Caco-2 (cell line): ENCODE measurements around the gene KAT5. TPM values are rescaled to one million over a fixed set of nuclear protein-coding genes. Genes with fewer than 3 reads are reported as not detected.

ENCODE experiments used
- BruUV-seq: library from RNA; stranded (reverse); fragments of 400-500 nt; replicated peaks from 2 replicates; lab custom pipeline; 2021; lab: Mats Ljungman, UMichigan
- CTCF ChIA-PET: fragments of 300-600 bp; sonication (Branson Sonifier 250); formaldehyde crosslinking; loops from one replicate; lab custom pipeline; 2022; ENCODE audit warnings: antibody characterized with exemption; lab: Charles Lee
- POLR2A ChIA-PET: fragments of 300-600 bp; sonication (Branson Sonifier 250); formaldehyde crosslinking; loops from one replicate; lab custom pipeline; 2022; ENCODE audit warnings: antibody characterized with exemption; lab: Charles Lee
- DNase-seq, 2 experiments: peaks; one replicate each; pipeline versions ENCODE4 v3.0.0 to v3.0.0-alpha.2; 2020 to 2022
- H3K27me3 ChIP-seq: replicated peaks from 2 replicates; pipeline ENCODE4 v1.6.0; 2011; ENCODE audit warnings: low read length; ENCODE audit not compliant: control insufficient read depth, insufficient read depth
- H3K36me3 ChIP-seq: 2 replicates; pipeline ENCODE4 v1.5.1; 2011; ENCODE audit warnings: low read length; ENCODE audit not compliant: control insufficient read depth, insufficient read depth
- H3K4me1 ChIP-seq: fragments of 250-450 bp; sonication (Bioruptor Pico); 2 replicates; pipeline ENCODE4 v1.5.1; 2020; ENCODE audit warnings: mild to moderate bottlenecking
- H3K4me3 ChIP-seq: 2 replicates; pipeline ENCODE4 v1.5.1; 2011; ENCODE audit warnings: low read depth, mild to moderate bottlenecking, control low read depth, low read length
- H3K9me3 ChIP-seq: fragments of 250-450 bp; sonication (Bioruptor Pico); 2 replicates; pipeline ENCODE4 v1.5.1; 2020; ENCODE audit warnings: mild to moderate bottlenecking, moderate library complexity
- H3K27ac Mint-ChIP-seq: one replicate; pipeline ENCODE4 v1.8.0; 2022; ENCODE audit warnings: mixed read lengths; ENCODE audit not compliant: unreplicated experiment
- H3K27me3 Mint-ChIP-seq: one replicate; pipeline ENCODE4 v1.8.0; 2022; ENCODE audit warnings: mixed read lengths; ENCODE audit not compliant: insufficient read depth, unreplicated experiment
- H3K36me3 Mint-ChIP-seq: one replicate; pipeline ENCODE4 v1.8.0; 2022; ENCODE audit warnings: mild to moderate bottlenecking, mixed read lengths; ENCODE audit not compliant: insufficient read depth, unreplicated experiment
- H3K4me1 Mint-ChIP-seq: one replicate; pipeline ENCODE4 v1.8.0; 2022; ENCODE audit warnings: low read depth, mixed read lengths; ENCODE audit not compliant: unreplicated experiment
- H3K4me3 Mint-ChIP-seq: one replicate; pipeline ENCODE4 v1.8.0; 2022; ENCODE audit warnings: mild to moderate bottlenecking, moderate library complexity, mixed read lengths; ENCODE audit not compliant: unreplicated experiment
- H3K9me3 Mint-ChIP-seq: one replicate; pipeline ENCODE4 v1.8.0; 2022; ENCODE audit warnings: mixed read lengths; ENCODE audit not compliant: unreplicated experiment
- intact Hi-C: fragments of 100-400 bp; cut with micrococcal nuclease; formaldehyde crosslinking; loops from one replicate; pipeline ENCODE4 v1.10.0; 2022; ENCODE audit not compliant: unreplicated experiment
- total RNA-seq: library from RNA; stranded (reverse); gene quantifications from 2 replicates; pipeline ENCODE4 v1.2.3, GENCODE V29; 2022
- TF ChIP-seq, protein P1 (sequence below), 2 experiments: fragments of 200-600 bp in 1 of 2; IDR thresholded peaks; 1 replicate in 1 of 2; 2 replicates in 1 of 2; pipeline versions ENCODE4 v1.5.1 to v1.8.0; 2011 to 2022; ENCODE audit warnings: antibody characterized with exemption in 1 of 2, control low read depth in 1 of 2, inconsistent platforms in 1 of 2, low read depth in 1 of 2, low read length in 1 of 2, mild to moderate bottlenecking in 1 of 2, moderate library complexity in 1 of 2; ENCODE audit not compliant: insufficient read depth in 1 of 2, severe bottlenecking in 1 of 2, unreplicated experiment in 1 of 2

Gene KAT5
- total RNA-seq, 1 experiment from 2014 or later: 70.1 TPM

DNA sequence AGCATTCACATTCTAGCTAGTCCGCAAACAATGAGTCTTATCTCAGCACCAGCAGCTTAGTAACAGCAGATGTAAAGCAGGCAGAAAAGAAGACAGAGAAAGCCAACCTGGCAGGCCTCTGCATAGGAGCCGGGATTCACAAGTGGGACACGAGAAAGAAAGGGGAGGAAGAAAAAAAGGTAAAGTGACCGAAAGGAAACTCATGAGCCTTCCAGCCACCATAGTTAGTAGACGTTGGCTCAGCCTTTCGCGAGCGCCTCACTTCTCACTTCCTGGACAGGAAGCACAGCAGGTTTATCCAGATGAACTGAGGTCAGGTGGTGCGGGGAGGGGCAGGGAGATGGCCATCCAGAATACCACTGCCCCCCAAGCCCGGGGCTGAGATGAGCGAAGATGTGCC lies 19.7 kb upstream of the KAT5 start:
- Mint-ChIP-seq H3K27me3 (no peaks in the 10 kb centered on the region), H3K9me3 (no peaks in the 10 kb centered on the region), H3K36me3 (no peaks in the 10 kb centered on the region), H3K4me3 (no peak overlapping the region), H3K27ac (no peak overlapping the region), H3K4me1 (peaks cover 7% of the 10 kb centered on the region)
- Histone ChIP-seq H3K4me3 (no peak overlapping the region), H3K4me1 (peaks cover 6% of the 10 kb centered on the region), H3K9me3 (no peaks in the 10 kb centered on the region), H3K36me3 (no peaks in the 10 kb centered on the region), H3K27me3 (no peaks in the 10 kb centered on the region)
- TF ChIP-seq, protein P1, sequence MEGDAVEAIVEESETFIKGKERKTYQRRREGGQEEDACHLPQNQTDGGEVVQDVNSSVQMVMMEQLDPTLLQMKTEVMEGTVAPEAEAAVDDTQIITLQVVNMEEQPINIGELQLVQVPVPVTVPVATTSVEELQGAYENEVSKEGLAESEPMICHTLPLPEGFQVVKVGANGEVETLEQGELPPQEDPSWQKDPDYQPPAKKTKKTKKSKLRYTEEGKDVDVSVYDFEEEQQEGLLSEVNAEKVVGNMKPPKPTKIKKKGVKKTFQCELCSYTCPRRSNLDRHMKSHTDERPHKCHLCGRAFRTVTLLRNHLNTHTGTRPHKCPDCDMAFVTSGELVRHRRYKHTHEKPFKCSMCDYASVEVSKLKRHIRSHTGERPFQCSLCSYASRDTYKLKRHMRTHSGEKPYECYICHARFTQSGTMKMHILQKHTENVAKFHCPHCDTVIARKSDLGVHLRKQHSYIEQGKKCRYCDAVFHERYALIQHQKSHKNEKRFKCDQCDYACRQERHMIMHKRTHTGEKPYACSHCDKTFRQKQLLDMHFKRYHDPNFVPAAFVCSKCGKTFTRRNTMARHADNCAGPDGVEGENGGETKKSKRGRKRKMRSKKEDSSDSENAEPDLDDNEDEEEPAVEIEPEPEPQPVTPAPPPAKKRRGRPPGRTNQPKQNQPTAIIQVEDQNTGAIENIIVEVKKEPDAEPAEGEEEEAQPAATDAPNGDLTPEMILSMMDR (IDR thresholded peaks at IDR 0.05; ENCODE audit: insufficient read depth in 1 of 2, low read depth in 1 of 2, low read length in 1 of 2, severe bottlenecking in 1 of 2, unreplicated experiment in 1 of 2): no peak
- ChIA-PET POLR2A (no interaction called here), CTCF (no interaction called here)
- DNase-seq: no peak
- intact Hi-C loops: no loop called here
- no TSS peak for BruUV-seq

DNA sequence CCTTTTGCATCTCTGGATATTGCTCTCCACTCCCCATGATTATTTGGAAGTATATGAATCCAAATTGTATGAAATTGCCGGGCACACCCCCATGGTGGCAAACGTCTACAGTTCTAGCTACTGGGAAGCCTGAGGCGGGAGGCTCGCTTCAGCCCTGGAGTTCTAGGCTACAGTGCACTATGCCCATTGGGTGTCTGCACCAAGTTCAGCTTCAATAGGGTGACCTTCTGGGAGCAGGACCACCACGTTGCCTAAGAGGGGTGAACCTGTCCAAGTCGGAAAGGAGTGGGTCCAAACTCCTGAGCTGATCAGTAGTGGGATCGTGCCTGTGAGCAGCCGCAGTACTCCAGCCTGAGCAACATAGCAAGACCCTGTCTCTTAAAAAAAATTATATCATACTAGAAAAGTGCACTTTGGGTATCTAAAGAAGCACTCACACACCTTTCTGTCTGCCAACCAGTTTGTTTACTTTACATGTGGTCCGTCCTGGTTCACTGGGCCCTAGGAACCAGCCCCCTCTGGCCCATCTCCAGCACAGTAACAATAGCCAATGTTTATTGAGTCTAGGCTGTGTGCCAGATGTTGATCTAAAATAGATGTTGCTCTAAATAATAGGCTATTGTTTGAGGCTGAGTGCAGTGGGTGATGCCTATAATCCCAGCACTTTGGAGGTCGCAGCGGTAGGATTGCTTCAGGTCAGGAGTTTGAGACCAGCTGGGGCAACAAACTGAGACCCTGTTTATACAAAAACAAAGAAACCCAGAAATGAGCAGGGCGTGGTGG lies 16.4 kb upstream of the KAT5 start:
- no peaks in the 10 kb centered on the region for H3K9me3 ChIP-seq
- POLR2A ChIA-PET: no interaction called here
- Mint-ChIP-seq H3K4me1 (peaks cover 7% of the 10 kb centered on the region), H3K9me3 (no peaks in the 10 kb centered on the region), H3K27ac (no peak overlapping the region), H3K27me3 (peaks cover 3% of the 10 kb centered on the region), H3K36me3 (peaks cover 5% of the 10 kb centered on the region), H3K4me3 (no peak overlapping the region)
- no peak for DNase-seq
- intact Hi-C loops: no loop called here
- H3K4me1 ChIP-seq: peaks cover 6% of the 10 kb centered on the region
- no peaks in the 10 kb centered on the region for H3K27me3 ChIP-seq
- TF ChIP-seq, protein P1 (IDR thresholded peaks at IDR 0.05; ENCODE audit: insufficient read depth in 1 of 2, low read depth in 1 of 2, low read length in 1 of 2, severe bottlenecking in 1 of 2, unreplicated experiment in 1 of 2): no peak
- no peak overlapping the region for H3K4me3 ChIP-seq
- BruUV-seq: no TSS peak
- no peaks in the 10 kb centered on the region; the same call in 1 of the 2 replicates for H3K36me3 ChIP-seq
- CTCF ChIA-PET: interaction anchor here (0.6 kb wide), 1 partner anchor 314 kb away, joined by 5 read pairs; no protein-coding TSS in a partner anchor

DNA sequence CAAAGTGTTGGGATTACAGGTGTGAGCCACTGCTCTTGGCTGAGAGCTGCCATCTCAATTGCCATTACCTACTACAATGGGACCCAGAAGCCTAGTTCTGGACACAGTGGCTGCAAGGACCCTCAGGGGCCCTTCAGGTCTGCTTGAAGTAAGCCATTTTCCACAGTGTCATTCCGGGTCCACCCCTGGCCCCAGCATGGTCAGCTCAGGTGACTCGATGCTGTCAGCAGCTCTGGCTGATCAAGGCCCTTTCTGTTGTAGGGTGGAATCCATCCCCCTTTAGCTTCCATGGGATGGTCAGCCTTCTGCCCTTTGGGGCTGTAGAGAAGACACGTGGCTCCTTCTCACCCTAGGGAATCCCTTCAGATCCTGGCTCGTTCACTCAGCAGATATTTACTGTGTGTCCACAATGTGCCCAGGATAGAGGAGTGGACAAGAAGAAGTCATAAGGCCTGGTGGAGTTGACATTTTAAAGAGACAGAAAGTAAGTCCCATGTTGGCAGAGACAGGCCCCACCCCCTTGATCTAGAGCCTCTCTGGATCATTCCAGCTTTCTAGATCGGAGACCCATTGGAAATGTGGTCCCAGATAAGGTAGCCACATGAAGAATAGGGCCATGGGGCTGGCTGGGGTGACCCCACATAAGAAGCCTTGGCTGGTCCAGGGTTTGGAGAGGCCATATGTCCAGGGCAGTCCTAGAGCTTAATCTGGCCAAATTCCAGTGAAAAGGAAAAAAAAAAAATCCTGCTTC lies 15.1 kb upstream of the KAT5 start:
- CTCF ChIA-PET: interaction anchor here (0.7 kb wide), 3 partner anchors 48 to 419 kb away, joined by 3 to 4 read pairs (median 4); no protein-coding TSS in a partner anchor
- Mint-ChIP-seq H3K27ac (no peak overlapping the region), H3K27me3 (peaks cover 5% of the 10 kb centered on the region), H3K36me3 (peaks cover 5% of the 10 kb centered on the region), H3K4me3 (no peak overlapping the region), H3K9me3 (no peaks in the 10 kb centered on the region), H3K4me1 (peaks cover 7% of the 10 kb centered on the region)
- no peak for DNase-seq
- POLR2A ChIA-PET: no interaction called here
- Histone ChIP-seq H3K36me3 (no peaks in the 10 kb centered on the region; the same call in 1 of the 2 replicates), H3K4me3 (no peak overlapping the region), H3K9me3 (no peaks in the 10 kb centered on the region; the same call in 1 of the 2 replicates), H3K4me1 (peaks cover 6% of the 10 kb centered on the region), H3K27me3 (no peaks in the 10 kb centered on the region)
- TF ChIP-seq, protein P1 (IDR thresholded peaks at IDR 0.05; ENCODE audit: insufficient read depth in 1 of 2, low read depth in 1 of 2, low read length in 1 of 2, severe bottlenecking in 1 of 2, unreplicated experiment in 1 of 2): no peak
- BruUV-seq: no TSS peak
- intact Hi-C loops: no loop called here
